ENCODE results near the gene HAVCR1. TPM values are rescaled to one million over a fixed set of nuclear protein-coding genes. Genes with fewer than 3 reads are reported as not detected.

The HAVCR1 gene
- total and polyA plus RNA-seq, 2 experiments from 2014 or later = not detected

- Histone ChIP-seq H3K4me1 (ENCODE audit: low read depth) (no peaks in the 10 kb centered on the region), H3K27ac (no peak overlapping the region), H3K4me3 (no peak overlapping the region), H3K9me3 (ENCODE audit: low read depth) (no peaks in the 10 kb centered on the region), H3K36me3 (no peaks in the 10 kb centered on the region), H3K27me3 (no peaks in the 10 kb centered on the region)
- DNase-seq (ENCODE audit: low read depth in 1 of 2, low spot score in 1 of 2) = no peak
- TF ChIP-seq CTCF (IDR thresholded peaks at IDR 0.05; ENCODE audit: low read depth, low read length) = no peak
These were observed 11.0 kb upstream of the HAVCR1 start for GRCh38 chr5:157069949-157070348.

- H3K36me3 ChIP-seq = no peaks in the 10 kb centered on the region
- H3K27me3 ChIP-seq = no peaks in the 10 kb centered on the region
- H3K4me3 ChIP-seq = no peak overlapping the region
- H3K4me1 ChIP-seq (ENCODE audit: low read depth) = no peaks in the 10 kb centered on the region
- no peak for TF ChIP-seq CTCF (IDR thresholded peaks at IDR 0.05; ENCODE audit: low read depth, low read length)
- H3K9me3 ChIP-seq (ENCODE audit: low read depth) = no peaks in the 10 kb centered on the region
- no peak overlapping the region for H3K27ac ChIP-seq
- no peak for DNase-seq (ENCODE audit: low read depth in 1 of 2, low spot score in 1 of 2)
These were observed 9.9 kb upstream of the HAVCR1 start for GRCh38 chr5:157068785-157069184.

GRCh38 chr5:157068339-157068738, 9.4 kb upstream of the HAVCR1 start:
- H3K27me3 ChIP-seq = no peaks in the 10 kb centered on the region
- no peak overlapping the region for H3K4me3 ChIP-seq
- H3K36me3 ChIP-seq = no peaks in the 10 kb centered on the region
- H3K9me3 ChIP-seq (ENCODE audit: low read depth) = no peaks in the 10 kb centered on the region
- TF ChIP-seq CTCF (IDR thresholded peaks at IDR 0.05; ENCODE audit: low read depth, low read length) = no peak
- H3K4me1 ChIP-seq (ENCODE audit: low read depth) = no peaks in the 10 kb centered on the region
- H3K27ac ChIP-seq = no peak overlapping the region
- no peak for DNase-seq (ENCODE audit: low read depth in 1 of 2, low spot score in 1 of 2)

- no peak for DNase-seq (ENCODE audit: low read depth in 1 of 2, low spot score in 1 of 2)
- Histone ChIP-seq H3K4me3 (no peak overlapping the region), H3K27ac (no peak overlapping the region), H3K27me3 (no peaks in the 10 kb centered on the region), H3K4me1 (ENCODE audit: low read depth) (no peaks in the 10 kb centered on the region), H3K36me3 (no peaks in the 10 kb centered on the region), H3K9me3 (ENCODE audit: low read depth) (no peaks in the 10 kb centered on the region)
- no peak for TF ChIP-seq CTCF (IDR thresholded peaks at IDR 0.05; ENCODE audit: low read depth, low read length)
These were observed 8.1 kb upstream of the HAVCR1 start for GRCh38 chr5:157067005-157067404.

GRCh38 chr5:157066080-157066479, 7.2 kb upstream of the HAVCR1 start:
- H3K4me3 ChIP-seq = no peak overlapping the region
- H3K27me3 ChIP-seq = no peaks in the 10 kb centered on the region
- H3K4me1 ChIP-seq (ENCODE audit: low read depth) = no peaks in the 10 kb centered on the region
- H3K36me3 ChIP-seq = no peaks in the 10 kb centered on the region
- no peak overlapping the region for H3K27ac ChIP-seq
- TF ChIP-seq CTCF (IDR thresholded peaks at IDR 0.05; ENCODE audit: low read depth, low read length) = no peak
- H3K9me3 ChIP-seq (ENCODE audit: low read depth) = no peaks in the 10 kb centered on the region
- DNase-seq (ENCODE audit: low read depth in 1 of 2, low spot score in 1 of 2) = no peak
